ENCODE measurements around the gene ZNF821. TPM values are rescaled to one million over a fixed set of nuclear protein-coding genes. Genes with fewer than 3 reads are reported as not detected.
A peak's percentile ranks its signal among the peaks of the same experiment; 100 is the strongest.

The ZNF821 gene
- total and polyA plus RNA-seq, 10 of the 15 experiments (the other 5 are each of a cell fraction or from before 2014, with no cell fraction given), result 0.82 to 9.9 (median 6.8) TPM

DNA sequence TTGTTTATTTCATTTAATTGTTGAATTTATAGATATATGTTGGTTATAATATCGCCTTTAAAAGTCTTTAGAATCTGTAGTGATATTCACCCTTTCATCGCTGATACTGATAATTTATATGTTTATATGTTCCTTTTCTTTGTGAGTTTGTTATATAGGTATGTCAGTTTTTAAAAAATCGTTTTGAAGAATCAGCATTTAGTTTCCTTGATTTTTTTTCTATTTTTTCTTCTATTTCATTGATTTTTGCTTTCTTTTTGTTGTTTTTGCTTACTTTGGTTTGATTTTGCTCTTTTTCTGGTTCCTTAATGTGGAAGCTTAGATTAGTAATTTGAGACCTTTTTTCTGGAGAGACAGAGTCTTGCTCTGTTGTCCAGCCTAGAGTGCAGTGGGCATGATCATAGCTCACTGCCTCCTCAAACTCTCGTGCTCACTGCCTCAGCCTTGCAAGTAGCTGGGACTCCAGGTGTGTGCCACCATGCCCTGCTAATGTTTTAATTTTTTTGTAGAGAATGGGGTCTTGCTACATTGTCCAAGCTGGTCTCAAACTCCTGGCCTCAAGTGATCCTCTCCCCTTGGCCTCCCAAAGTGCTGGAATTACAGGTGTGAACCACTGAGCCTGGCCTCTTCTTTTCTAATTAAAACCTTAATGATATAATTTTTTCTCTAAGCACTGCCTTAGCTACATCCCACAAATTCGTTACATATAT is 18.8 kb upstream of the ZNF821 start:
- in situ Hi-C loops (cut with MboI), result no loop called here
- TF ChIP-seq, protein P1, sequence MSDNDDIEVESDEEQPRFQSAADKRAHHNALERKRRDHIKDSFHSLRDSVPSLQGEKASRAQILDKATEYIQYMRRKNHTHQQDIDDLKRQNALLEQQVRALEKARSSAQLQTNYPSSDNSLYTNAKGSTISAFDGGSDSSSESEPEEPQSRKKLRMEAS (IDR thresholded peaks at IDR 0.05; ENCODE audit: low read depth, low read length), result no peak
- TF ChIP-seq PAX5 (IDR thresholded peaks at IDR 0.05; ENCODE audit: borderline replicate concordance, low read depth, low read length) (no peak), ZNF207 (IDR thresholded peaks at IDR 0.05; ENCODE audit: borderline replicate concordance) (no peak), SMC3 (IDR thresholded peaks at IDR 0.05; ENCODE audit: borderline replicate concordance, low read length) (no peak), CREM (IDR thresholded peaks at IDR 0.05; ENCODE audit: low read depth) (no peak), SRF (IDR thresholded peaks at IDR 0.05; ENCODE audit: low read depth in 2 of 2, low read length in 2 of 2) (no peak), CHD4 (IDR thresholded peaks at IDR 0.05) (no peak)
- TF ChIP-seq, protein P2, sequence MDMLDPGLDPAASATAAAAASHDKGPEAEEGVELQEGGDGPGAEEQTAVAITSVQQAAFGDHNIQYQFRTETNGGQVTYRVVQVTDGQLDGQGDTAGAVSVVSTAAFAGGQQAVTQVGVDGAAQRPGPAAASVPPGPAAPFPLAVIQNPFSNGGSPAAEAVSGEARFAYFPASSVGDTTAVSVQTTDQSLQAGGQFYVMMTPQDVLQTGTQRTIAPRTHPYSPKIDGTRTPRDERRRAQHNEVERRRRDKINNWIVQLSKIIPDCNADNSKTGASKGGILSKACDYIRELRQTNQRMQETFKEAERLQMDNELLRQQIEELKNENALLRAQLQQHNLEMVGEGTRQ (IDR thresholded peaks at IDR 0.05; ENCODE audit: borderline replicate concordance, low read depth, low read length), result no peak
- TF ChIP-seq, protein P3, sequence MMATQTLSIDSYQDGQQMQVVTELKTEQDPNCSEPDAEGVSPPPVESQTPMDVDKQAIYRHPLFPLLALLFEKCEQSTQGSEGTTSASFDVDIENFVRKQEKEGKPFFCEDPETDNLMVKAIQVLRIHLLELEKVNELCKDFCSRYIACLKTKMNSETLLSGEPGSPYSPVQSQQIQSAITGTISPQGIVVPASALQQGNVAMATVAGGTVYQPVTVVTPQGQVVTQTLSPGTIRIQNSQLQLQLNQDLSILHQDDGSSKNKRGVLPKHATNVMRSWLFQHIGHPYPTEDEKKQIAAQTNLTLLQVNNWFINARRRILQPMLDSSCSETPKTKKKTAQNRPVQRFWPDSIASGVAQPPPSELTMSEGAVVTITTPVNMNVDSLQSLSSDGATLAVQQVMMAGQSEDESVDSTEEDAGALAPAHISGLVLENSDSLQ (IDR thresholded peaks at IDR 0.05), result no peak
- TF ChIP-seq, protein P4, sequence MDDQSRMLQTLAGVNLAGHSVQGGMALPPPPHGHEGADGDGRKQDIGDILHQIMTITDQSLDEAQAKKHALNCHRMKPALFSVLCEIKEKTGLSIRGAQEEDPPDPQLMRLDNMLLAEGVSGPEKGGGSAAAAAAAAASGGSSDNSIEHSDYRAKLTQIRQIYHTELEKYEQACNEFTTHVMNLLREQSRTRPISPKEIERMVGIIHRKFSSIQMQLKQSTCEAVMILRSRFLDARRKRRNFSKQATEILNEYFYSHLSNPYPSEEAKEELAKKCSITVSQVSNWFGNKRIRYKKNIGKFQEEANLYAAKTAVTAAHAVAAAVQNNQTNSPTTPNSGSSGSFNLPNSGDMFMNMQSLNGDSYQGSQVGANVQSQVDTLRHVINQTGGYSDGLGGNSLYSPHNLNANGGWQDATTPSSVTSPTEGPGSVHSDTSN (IDR thresholded peaks at IDR 0.05; ENCODE audit: insufficient replicate concordance, low read depth, low read length), result no peak
- TF ChIP-seq, protein P5, sequence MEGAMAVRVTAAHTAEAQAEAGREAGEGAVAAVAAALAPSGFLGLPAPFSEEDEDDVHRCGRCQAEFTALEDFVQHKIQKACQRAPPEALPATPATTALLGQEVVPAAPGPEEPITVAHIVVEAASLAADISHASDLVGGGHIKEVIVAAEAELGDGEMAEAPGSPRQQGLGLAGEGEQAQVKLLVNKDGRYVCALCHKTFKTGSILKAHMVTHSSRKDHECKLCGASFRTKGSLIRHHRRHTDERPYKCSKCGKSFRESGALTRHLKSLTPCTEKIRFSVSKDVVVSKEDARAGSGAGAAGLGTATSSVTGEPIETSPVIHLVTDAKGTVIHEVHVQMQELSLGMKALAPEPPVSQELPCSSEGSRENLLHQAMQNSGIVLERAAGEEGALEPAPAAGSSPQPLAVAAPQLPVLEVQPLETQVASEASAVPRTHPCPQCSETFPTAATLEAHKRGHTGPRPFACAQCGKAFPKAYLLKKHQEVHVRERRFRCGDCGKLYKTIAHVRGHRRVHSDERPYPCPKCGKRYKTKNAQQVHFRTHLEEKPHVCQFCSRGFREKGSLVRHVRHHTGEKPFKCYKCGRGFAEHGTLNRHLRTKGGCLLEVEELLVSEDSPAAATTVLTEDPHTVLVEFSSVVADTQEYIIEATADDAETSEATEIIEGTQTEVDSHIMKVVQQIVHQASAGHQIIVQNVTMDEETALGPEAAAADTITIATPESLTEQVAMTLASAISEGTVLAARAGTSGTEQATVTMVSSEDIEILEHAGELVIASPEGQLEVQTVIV (IDR thresholded peaks at IDR 0.05; ENCODE audit: borderline replicate concordance, partially characterized antibody), result no peak
- DNase-seq (ENCODE audit: low read depth, low spot score), result no peak
- Histone ChIP-seq H3K27ac (ENCODE audit: control insufficient read depth, insufficient read depth) (no peak overlapping the region), H4K20me1 (ENCODE audit: control insufficient read depth, insufficient read depth) (peaks cover 6% of the 10 kb centered on the region; the same call in 1 of the 2 replicates), H3K4me3 (no peak overlapping the region; the same call in 1 of the 2 replicates), H3K4me2 (ENCODE audit: control insufficient read depth, insufficient read depth) (peak overlapping the region; percentile 22; the same call in 1 of the 2 replicates), H3K27me3 (replicated peaks in 1 of 2; ENCODE audit: control insufficient read depth in 2 of 2, insufficient read depth in 2 of 2, low read length in 1 of 2) (no peaks in the 10 kb centered on the region), H2AFZ (ENCODE audit: control insufficient read depth, low read depth, low read length) (no peak overlapping the region), H3K79me2 (ENCODE audit: control insufficient read depth, insufficient read depth, low read length) (peaks cover 93% of the 10 kb centered on the region), H3K9me3 (replicated peaks; ENCODE audit: control insufficient read depth, insufficient read depth, low read length) (peaks cover 4% of the 10 kb centered on the region; the same call in 2 of the 3 replicates), H3K36me3 (ENCODE audit: control insufficient read depth in 2 of 2, insufficient read depth in 2 of 2, low read length in 1 of 2) (peaks cover 0 to 4% of the 10 kb centered on the region in 2 experiments; a peak in 3 of 4 replicates), H3K9ac (ENCODE audit: control insufficient read depth, insufficient read depth, low read length) (no peak overlapping the region), H3K4me1 (ENCODE audit: control insufficient read depth, insufficient read depth, low read length) (peaks cover 4% of the 10 kb centered on the region; the same call in 1 of the 2 replicates)
- RAD21 ChIA-PET (ENCODE audit: unreplicated experiment), result interaction anchor here (1.0 to 1.9 kb wide), 2 partner anchors 14 to 59 kb away, joined by 3 to 4 read pairs; no protein-coding TSS in a partner anchor
- FAIRE-seq, result no peak
- intact Hi-C loops (cut with micrococcal nuclease; ENCODE audit: unreplicated experiment), result no loop called here
- no TSS peak for BruUV-seq (replicated peaks)
- POLR2A ChIA-PET, result interaction anchor here (0.6 to 1.2 kb wide), 4 partner anchors 11 to 28 kb away, joined by 3 to 6 read pairs (median 4); no protein-coding TSS in a partner anchor
- WGBS (ENCODE audit: insufficient coverage, insufficient replicate concordance, low lambda C conversion rate, missing lambda C conversion rate), result 87% methylated on average over 5 of the region's 5 CpGs
- CTCF ChIA-PET, result interaction anchor here (0.5 to 5.7 kb wide), 5 partner anchors 16 to 61 kb away, joined by 3 to 31 read pairs (median 3); no protein-coding TSS in a partner anchor
- SMC1A ChIA-PET (ENCODE audit: uncharacterized antibody, unreplicated experiment), result interaction anchor here (0.7 to 1.9 kb wide), 8 partner anchors 8 to 138 kb away, joined by 3 to 9 read pairs (median 3); partner anchors contain the start of gene ZNF821
- no peak for ATAC-seq

Data from GM12878 (cell line).